HEK293 (cell line): ENCODE results near the gene FOXC1.

Source experiments
- RBAK ChIP-seq: fragments of 450-650 bp; formaldehyde crosslinking; IDR thresholded peaks from 2 replicates; pipeline ENCODE4 v1.5.1; 2016; ENCODE audit warnings: missing biosample characterization, missing genetic modification characterization
- YY1 ChIP-seq: fragments of 450-650 bp; formaldehyde crosslinking; IDR thresholded peaks from 2 replicates; pipeline ENCODE4 v1.5.1; 2018; ENCODE audit warnings: missing biosample characterization, missing genetic modification characterization
- ZBTB1 ChIP-seq: fragments of 450-650 bp; formaldehyde crosslinking; IDR thresholded peaks from 2 replicates; pipeline ENCODE4 v1.5.1; 2016; ENCODE audit warnings: missing biosample characterization, missing genetic modification characterization
- ZBTB6 ChIP-seq: fragments of 450-650 bp; formaldehyde crosslinking; IDR thresholded peaks from 2 replicates; pipeline ENCODE4 v1.5.1; 2017; ENCODE audit warnings: missing biosample characterization, missing genetic modification characterization
- ZFP37 ChIP-seq: fragments of 450-650 bp; formaldehyde crosslinking; IDR thresholded peaks from 2 replicates; pipeline ENCODE4 v1.5.1; 2016; ENCODE audit warnings: missing biosample characterization, missing genetic modification characterization
- ZNF202 ChIP-seq: fragments of 450-650 bp; formaldehyde crosslinking; IDR thresholded peaks from 2 replicates; pipeline ENCODE4 v1.5.1; 2016; ENCODE audit warnings: missing biosample characterization, missing genetic modification characterization, borderline replicate concordance
- ZNF274 ChIP-seq, 2 experiments: fragments of 200-500 bp in 1 of 2; fragments of 450-650 bp in 1 of 2; sonication (Bioruptor generic) in 1 of 2; formaldehyde crosslinking in 1 of 2; IDR thresholded peaks; 2 replicates each; pipeline versions ENCODE4 v1.5.1 to v1.6.1; 2014 to 2016; ENCODE audit warnings: borderline replicate concordance in 1 of 2, inconsistent platforms in 1 of 2, low read length in 1 of 2, missing biosample characterization in 1 of 2, missing genetic modification characterization in 1 of 2
- ZNF670 ChIP-seq: fragments of 450-650 bp; formaldehyde crosslinking; IDR thresholded peaks from 2 replicates; pipeline ENCODE4 v1.5.1; 2016; ENCODE audit warnings: missing biosample characterization, missing genetic modification characterization, low read depth
- ZNF692 ChIP-seq: fragments of 450-650 bp; formaldehyde crosslinking; IDR thresholded peaks from 2 replicates; pipeline ENCODE4 v1.5.1; 2016; ENCODE audit warnings: missing biosample characterization, missing genetic modification characterization
- TF ChIP-seq, protein P1 (sequence below): fragments of 450-650 bp; formaldehyde crosslinking; IDR thresholded peaks from 2 replicates; pipeline ENCODE4 v1.5.1; 2016; ENCODE audit warnings: missing biosample characterization, missing genetic modification characterization

- TF ChIP-seq ZBTB1 (tag by site-specific recombination) (no peak), ZNF692 (tag by site-specific recombination) (peak; percentile 75), ZBTB6 (tag by site-specific recombination) (no peak), ZNF202 (tag by site-specific recombination) (peak; percentile 85), ZNF670 (tag by site-specific recombination) (no peak), RBAK (tag by site-specific recombination) (no peak), YY1 (tag by site-specific recombination) (no peak), ZNF274 (IDR thresholded peaks at IDR 0.05; ENCODE audit: low read length) (no peak), ZNF274 (tag by site-specific recombination; IDR thresholded peaks at IDR 0.05; ENCODE audit: borderline replicate concordance) (no peak), ZFP37 (tag by site-specific recombination) (no peak)
- TF ChIP-seq, protein P1, sequence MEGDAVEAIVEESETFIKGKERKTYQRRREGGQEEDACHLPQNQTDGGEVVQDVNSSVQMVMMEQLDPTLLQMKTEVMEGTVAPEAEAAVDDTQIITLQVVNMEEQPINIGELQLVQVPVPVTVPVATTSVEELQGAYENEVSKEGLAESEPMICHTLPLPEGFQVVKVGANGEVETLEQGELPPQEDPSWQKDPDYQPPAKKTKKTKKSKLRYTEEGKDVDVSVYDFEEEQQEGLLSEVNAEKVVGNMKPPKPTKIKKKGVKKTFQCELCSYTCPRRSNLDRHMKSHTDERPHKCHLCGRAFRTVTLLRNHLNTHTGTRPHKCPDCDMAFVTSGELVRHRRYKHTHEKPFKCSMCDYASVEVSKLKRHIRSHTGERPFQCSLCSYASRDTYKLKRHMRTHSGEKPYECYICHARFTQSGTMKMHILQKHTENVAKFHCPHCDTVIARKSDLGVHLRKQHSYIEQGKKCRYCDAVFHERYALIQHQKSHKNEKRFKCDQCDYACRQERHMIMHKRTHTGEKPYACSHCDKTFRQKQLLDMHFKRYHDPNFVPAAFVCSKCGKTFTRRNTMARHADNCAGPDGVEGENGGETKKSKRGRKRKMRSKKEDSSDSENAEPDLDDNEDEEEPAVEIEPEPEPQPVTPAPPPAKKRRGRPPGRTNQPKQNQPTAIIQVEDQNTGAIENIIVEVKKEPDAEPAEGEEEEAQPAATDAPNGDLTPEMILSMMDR (tag by site-specific recombination), result no peak
Observed at GRCh38 chr6:1618311-1619097, 8.8 kb downstream of the FOXC1 start.
